DMS153 (cell line): ENCODE results near the gene CORO2A.
"Not testable (repeated sequence)": the region's sequence is repeated elsewhere in the genome, so short reads cannot be mapped to it uniquely, and the experiment has no call there.

Source experiments
- DNase-seq: peaks from one replicate; lab custom pipeline; 2025; lab: John Stamatoyannopoulos, UW

CORO2A gene

GRCh38 chr9:98191671-98192502, 550 bp downstream of the CORO2A start:
- DNase-seq: peak; percentile 13

GRCh38 chr9:98191181-98191608, 1.2 kb downstream of the CORO2A start:
- no peak for DNase-seq

GRCh38 chr9:98190757-98191105, 1.7 kb downstream of the CORO2A start:
- DNase-seq: no peak

GRCh38 chr9:98189412-98189811, 3.0 kb downstream of the CORO2A start:
- no peak for DNase-seq

GRCh38 chr9:98187926-98188325, 4.5 kb downstream of the CORO2A start:
- no peak for DNase-seq

- DNase-seq: no peak
Observed at GRCh38 chr9:98186236-98186635, 6.2 kb downstream of the CORO2A start.

GRCh38 chr9:98185611-98186171, 6.7 kb downstream of the CORO2A start:
- no peak for DNase-seq

- no peak for DNase-seq
Observed at GRCh38 chr9:98185021-98185567, 7.3 kb downstream of the CORO2A start.

GRCh38 chr9:98184326-98184725, 8.1 kb downstream of the CORO2A start:
- no peak for DNase-seq

- DNase-seq: no peak
Observed at GRCh38 chr9:98182889-98183599, 9.4 kb downstream of the CORO2A start.

GRCh38 chr9:98182069-98182820, 10.2 kb downstream of the CORO2A start:
- DNase-seq: no peak

- DNase-seq: no peak
Observed at GRCh38 chr9:98181746-98182068, 10.7 kb downstream of the CORO2A start.

GRCh38 chr9:98180996-98181395, 11.4 kb downstream of the CORO2A start:
- DNase-seq: no peak

GRCh38 chr9:98178874-98179850, 13.3 kb downstream of the CORO2A start:
- no peak for DNase-seq

GRCh38 chr9:98176391-98177259, 15.8 kb downstream of the CORO2A start:
- DNase-seq: no peak

GRCh38 chr9:98175762-98176161, 16.7 kb downstream of the CORO2A start:
- DNase-seq: no peak

- no peak for DNase-seq
Observed at GRCh38 chr9:98175028-98175569, 17.3 kb downstream of the CORO2A start.

GRCh38 chr9:98174502-98174918, 17.9 kb downstream of the CORO2A start:
- not testable (repeated sequence) for DNase-seq

- DNase-seq: no peak
Observed at GRCh38 chr9:98173181-98173580, 19.3 kb downstream of the CORO2A start.

GRCh38 chr9:98172604-98173003, 19.8 kb downstream of the CORO2A start:
- peak; percentile 94 for DNase-seq
